SJCRH30 (cell line): ENCODE results near the gene LSM10. TPM values are rescaled to one million over a fixed set of nuclear protein-coding genes. Genes with fewer than 3 reads are reported as not detected.

Source experiments
- total RNA-seq: library from RNA; depleted of rRNA; stranded (reverse); fragments of >200 nt; shearing (Covaris generic); gene quantifications from 2 replicates; pipeline ENCODE4 v1.2.3, GENCODE V29; 2014; rRNA removed

Gene LSM10
- total RNA-seq, 1 experiment from 2014 or later, result 15.4 TPM

Other genes starting within 250 kb of the LSM10 start
- gene TRAPPC3, start 248.4 kb downstream of the LSM10 start, total RNA-seq, result 76.0 and 78.6 TPM in 2 replicates
- gene MAP7D1, start 241.7 kb downstream of the LSM10 start, total RNA-seq, result 91.2 and 96.2 TPM in 2 replicates
- 103 and 131 TPM in 2 replicates for gene THRAP3, start 173.5 kb downstream of the LSM10 start, total RNA-seq
- gene SH3D21, start 91.5 kb downstream of the LSM10 start, total RNA-seq, result 0.48 and 1.4 TPM in 2 replicates
- gene EVA1B, start 74.3 kb downstream of the LSM10 start, total RNA-seq, result 5.8 and 6.9 TPM in 2 replicates
- gene STK40, start 12.0 kb downstream of the LSM10 start, total RNA-seq, result 30.3 and 33.7 TPM in 2 replicates
- gene OSCP1, start 52.5 kb upstream of the LSM10 start, total RNA-seq, result 0.71 and 2.6 TPM in 2 replicates
- gene MRPS15, start 66.5 kb upstream of the LSM10 start, total RNA-seq, result 130 and 140 TPM in 2 replicates
- not detected in 2 replicates for gene CSF3R, start 85.0 kb upstream of the LSM10 start, total RNA-seq